Thoracic aorta endothelial cell (primary cell): ENCODE measurements around the gene TRMU. TPM values are rescaled to one million over a fixed set of nuclear protein-coding genes. Genes with fewer than 3 reads are reported as not detected.

Experiments used
- total RNA-seq: library from RNA; depleted of rRNA; stranded (reverse); fragments of >200 nt; gene quantifications from 2 replicates; pipeline ENCODE4 v1.2.3, GENCODE V29; 2012

TRMU gene
- 38.7 and 43.5 TPM in 2 replicates for total RNA-seq

DNA sequence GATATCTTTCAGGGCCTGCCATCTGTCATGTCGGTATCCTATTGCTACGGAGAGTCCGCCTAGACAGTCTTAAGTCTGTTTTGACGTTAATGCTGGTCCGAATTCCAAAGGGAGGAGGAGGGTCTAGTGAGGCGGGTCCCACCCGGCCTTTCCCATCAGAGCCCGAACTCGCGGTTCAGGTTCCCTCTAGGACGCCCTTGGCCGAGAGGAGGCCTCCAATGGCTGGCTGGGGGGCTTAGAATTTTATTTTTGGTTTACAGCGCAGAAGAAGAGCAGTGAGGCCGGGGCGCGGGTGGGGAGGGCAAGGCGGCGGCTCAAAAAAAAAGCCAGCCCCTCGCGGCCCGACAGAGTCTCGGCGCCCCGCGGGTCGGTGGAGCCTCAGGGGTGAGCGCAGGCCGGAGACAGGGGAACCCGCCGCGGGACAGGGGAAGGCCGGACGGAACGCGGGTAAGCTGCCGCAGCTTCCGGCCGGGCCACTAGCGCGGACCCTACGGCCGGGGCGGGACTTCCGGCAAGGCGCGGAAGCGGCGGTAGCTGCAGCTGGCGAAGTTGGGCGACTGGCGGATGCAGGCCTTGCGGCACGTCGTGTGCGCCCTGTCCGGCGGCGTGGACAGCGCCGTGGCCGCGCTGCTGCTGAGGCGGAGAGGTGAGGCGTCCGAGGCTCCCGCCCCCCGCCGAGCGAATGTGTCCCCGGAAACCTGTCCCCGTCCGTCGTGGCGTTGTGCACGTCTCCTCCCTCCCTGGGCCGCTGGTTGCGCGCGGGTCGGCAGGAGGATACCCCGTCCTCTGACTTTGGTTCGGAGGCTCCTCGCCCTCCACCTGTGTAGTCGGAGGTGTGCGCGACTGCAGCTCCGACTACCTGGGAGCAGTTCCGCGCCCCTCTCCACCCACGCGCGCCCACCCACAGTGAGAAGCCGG lies at the start of gene TRMU:
Gene TRMU, plus strand, starts transcription at position 514 of the 918 bp plus-strand sequence. Its CDS starts 51 bp downstream, at position 565.

DNA sequence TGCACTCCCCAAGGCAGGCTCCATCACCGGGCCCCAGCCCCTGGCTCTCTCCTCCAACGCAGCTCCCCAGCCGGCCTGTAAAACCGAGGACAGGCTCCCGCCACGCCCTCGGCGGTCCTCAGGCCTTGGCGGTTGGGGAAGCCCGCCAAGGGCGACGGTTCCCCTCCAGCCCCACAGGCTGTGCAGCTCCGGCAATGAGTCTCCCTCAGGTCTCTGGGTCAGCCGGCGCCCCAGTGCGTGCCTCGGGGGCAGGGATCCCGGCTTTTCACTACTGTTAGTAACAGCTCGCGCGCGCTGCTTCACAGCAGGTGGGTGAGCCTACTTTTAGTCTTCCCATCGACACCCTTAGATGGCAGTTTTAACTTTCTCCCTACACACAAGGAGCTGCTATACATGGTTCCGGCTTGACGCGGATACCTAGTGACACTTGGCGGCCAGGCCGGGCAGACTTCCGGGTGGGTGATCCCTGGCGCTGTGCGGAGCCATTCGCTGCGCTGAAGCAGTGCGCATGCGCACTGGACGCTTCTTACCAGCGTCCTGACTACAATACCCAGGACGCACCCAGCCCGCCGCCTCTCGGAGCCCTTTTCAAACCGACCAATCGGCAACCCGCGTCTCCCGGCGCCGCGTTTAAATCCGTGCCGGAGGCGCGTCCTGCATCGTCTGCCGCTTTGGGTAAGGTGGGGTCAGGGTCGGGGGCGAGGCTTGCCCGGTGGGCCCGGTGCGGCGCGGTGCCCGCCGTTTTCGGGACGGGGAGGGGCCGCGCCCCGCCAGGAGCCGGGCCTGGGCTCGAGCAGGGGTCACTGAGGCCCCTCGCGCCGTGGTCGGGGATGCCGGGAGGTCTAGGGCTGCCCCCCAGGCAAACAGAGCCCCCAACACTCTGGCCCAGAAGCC lies 39.0 kb upstream of the TRMU start, which contains the start of gene GTSE1:
Gene GTSE1, plus strand, starts transcription at position 614 of the 894 bp plus-strand sequence. CDS start 531 bp downstream, outside the sequence.

Other genes starting within 250 kb of the TRMU start
- gene PPARA, start 185.2 kb upstream of the TRMU start, total RNA-seq: 8.1 and 15.6 TPM in 2 replicates
- gene CDPF1, start 85.4 kb upstream of the TRMU start, total RNA-seq: 7.4 and 7.5 TPM in 2 replicates
- under 0.01 TPM in 2 replicates for gene PKDREJ, start 72.4 kb upstream of the TRMU start, total RNA-seq
- gene TTC38, start 67.7 kb upstream of the TRMU start, total RNA-seq: 26.6 and 34.6 TPM in 2 replicates
- 27.0 and 45.3 TPM in 2 replicates for gene GTSE1, start 38.8 kb upstream of the TRMU start, total RNA-seq
- 1.3 and 1.9 TPM in 2 replicates for gene CELSR1, start 201.9 kb downstream of the TRMU start, total RNA-seq